HG03103 (cell line): ENCODE measurements around the gene PCNX1.

Experiments used
- ATAC-seq: cut with Tn5 transposase; IDR thresholded peaks from one replicate; pipeline ENCODE4 v1.9.1; 2021; ENCODE audit warnings: low read depth; ENCODE audit not compliant: unreplicated experiment

PCNX1 gene

GRCh38 chr14:70887737-70888499 lies 19.3 kb upstream of the PCNX1 start:
- no peak for ATAC-seq

- ATAC-seq = no peak
Measured at GRCh38 chr14:70888681-70889175, 18.5 kb upstream of the PCNX1 start.

GRCh38 chr14:70889555-70889954 lies 17.7 kb upstream of the PCNX1 start:
- no peak for ATAC-seq

GRCh38 chr14:70890826-70891659 lies 16.2 kb upstream of the PCNX1 start:
- ATAC-seq = no peak

- no peak for ATAC-seq
Measured at GRCh38 chr14:70891737-70892136, 15.5 kb upstream of the PCNX1 start.

GRCh38 chr14:70893062-70893845 lies 14.0 kb upstream of the PCNX1 start:
- no peak for ATAC-seq

GRCh38 chr14:70893858-70894291 lies 13.4 kb upstream of the PCNX1 start:
- ATAC-seq = no peak

- no peak for ATAC-seq
Measured at GRCh38 chr14:70894868-70895267, 12.4 kb upstream of the PCNX1 start.

- ATAC-seq = no peak
Measured at GRCh38 chr14:70896317-70896716, 10.9 kb upstream of the PCNX1 start.

GRCh38 chr14:70896981-70897380 lies 10.3 kb upstream of the PCNX1 start:
- ATAC-seq = no peak

- no peak for ATAC-seq
Measured at GRCh38 chr14:70897464-70897863, 9.8 kb upstream of the PCNX1 start.

- no peak for ATAC-seq
Measured at GRCh38 chr14:70898111-70898745, 9.0 kb upstream of the PCNX1 start.

- ATAC-seq = no peak
Measured at GRCh38 chr14:70901269-70901668, 6.0 kb upstream of the PCNX1 start.

- no peak for ATAC-seq
Measured at GRCh38 chr14:70902184-70902583, 5.1 kb upstream of the PCNX1 start.

GRCh38 chr14:70904373-70904772 lies 2.9 kb upstream of the PCNX1 start:
- ATAC-seq = no peak

- no peak for ATAC-seq
Measured at GRCh38 chr14:70905301-70905700, 2.0 kb upstream of the PCNX1 start.

GRCh38 chr14:70906793-70907175 lies 475 bp upstream of the PCNX1 start:
- no peak for ATAC-seq

GRCh38 chr14:70907996-70908934 lies 1.0 kb downstream of the PCNX1 start:
- ATAC-seq = peak; percentile 5

- no peak for ATAC-seq
Measured at GRCh38 chr14:70908935-70909641, 1.8 kb downstream of the PCNX1 start.
